Measurements from ENCODE around the gene PRAMEF27.
"Not testable (repeated sequence)": the region's sequence is repeated elsewhere in the genome, so short reads cannot be mapped to it uniquely, and the experiment has no call there.

Gene PRAMEF27

DNA sequence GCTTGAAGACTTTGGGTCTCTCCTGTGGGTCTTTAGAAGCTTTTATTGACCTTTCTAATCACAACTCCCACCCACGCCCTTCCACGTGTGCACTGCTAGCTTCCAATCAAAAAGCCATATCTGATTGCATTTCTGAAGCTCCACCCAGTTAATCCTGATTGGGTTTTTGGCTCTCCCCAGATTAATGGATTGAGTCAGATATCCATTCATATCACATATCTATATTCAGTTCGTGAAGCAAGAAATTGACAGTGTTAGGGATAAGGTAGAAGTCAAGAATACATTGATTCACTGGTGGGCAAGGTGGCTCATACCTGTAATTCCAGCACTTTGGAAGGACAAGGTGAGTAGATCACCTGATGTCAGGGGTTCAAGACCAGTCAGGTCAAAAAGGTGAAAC, at the start of gene PRAMEF27:
PRAMEF27 (minus strand) TSS at position 101 of the 400 bp plus-strand sequence. CDS start 2,916 bp downstream, outside the sequence.
- not testable (repeated sequence) for DNase-seq (ENCODE audit: low read depth in 2 of 2)

DNA sequence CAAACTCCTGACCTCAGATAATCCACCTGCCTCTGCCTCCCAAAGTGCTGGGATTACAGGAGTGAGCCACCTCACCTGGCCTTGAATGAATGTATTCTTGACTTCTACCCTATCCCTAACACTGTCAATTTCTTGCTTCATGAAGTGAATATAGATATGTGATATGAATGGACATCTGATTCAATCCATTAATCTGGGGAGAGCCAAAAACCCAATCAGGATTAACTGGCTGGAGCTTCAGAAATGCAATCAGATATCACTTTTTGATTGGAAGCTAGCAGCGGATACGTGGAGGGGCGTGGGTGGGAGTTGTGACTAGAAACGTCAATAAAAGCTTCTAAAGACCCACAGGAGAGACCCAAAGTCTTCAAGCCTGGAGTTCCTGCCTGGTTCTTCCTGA, 14.1 kb upstream of the PRAMEF27 start, which contains the start of gene PRAMEF25:
PRAMEF25 (plus strand) TSS at position 301 of the 400 bp plus-strand sequence. CDS start 2,920 bp downstream, outside the sequence.
- not testable (repeated sequence) for DNase-seq (ENCODE audit: low read depth in 2 of 2)

DNA sequence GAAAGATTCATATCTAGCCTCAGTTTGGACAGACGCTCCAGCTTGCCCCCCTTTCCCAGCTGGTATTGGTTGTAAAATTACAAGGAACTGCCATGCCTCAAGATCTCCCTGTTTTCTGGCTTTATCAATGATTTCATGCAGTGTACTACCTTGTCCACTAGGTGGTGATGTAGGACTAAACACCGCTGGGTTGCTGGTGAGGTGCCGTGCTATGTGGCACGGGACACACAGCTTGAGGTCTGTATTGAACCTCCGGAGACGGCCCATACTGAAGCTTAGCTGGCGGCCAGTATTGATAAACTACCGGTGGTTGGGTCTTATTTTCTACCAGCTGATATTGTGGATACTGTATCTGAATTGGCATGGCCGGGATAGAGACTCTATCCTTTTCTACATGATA, 36.5 kb downstream of the PRAMEF27 start:
- DNase-seq (ENCODE audit: low read depth in 2 of 2), result not testable (repeated sequence)

DNA sequence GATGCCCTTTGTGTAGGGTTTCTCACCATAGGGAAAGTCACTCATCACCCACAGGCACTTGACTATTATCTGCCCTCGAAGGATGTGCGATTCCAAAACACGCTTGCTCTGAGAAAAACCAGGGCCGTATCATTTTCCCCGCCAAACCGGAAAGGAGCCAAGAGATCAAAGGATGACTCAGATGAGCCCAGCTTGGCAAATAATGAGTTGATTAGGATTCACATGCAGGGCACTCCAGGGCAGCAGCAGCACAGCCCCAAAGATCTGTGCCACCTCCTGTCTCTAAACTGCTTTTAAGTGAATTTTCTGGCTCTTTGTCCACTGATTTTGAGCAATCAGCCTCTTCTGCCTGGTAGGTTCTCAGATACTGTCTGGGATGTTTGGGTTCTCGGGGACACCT, 44.4 kb downstream of the PRAMEF27 start:
- DNase-seq (ENCODE audit: low read depth in 2 of 2), result not testable (repeated sequence)

DNA sequence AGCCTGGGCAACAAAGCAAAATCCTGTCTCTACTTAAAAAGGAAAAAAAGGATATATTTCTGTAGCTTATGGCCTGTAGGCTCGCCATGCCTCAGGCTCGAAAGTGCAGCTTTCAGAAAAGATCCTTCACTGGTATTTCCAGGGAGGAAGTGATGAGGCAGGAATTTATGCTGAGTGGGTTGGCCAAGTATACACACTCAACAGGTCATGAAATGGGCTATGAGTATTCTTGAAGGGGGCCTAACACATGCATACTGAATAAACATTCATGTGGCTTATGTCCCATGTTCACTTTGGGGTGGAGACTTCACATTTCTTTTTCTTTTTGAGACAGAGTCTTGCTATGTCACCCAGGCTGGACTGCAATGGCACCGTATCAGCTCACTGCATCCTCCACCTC, 47.0 kb downstream of the PRAMEF27 start:
- not testable (repeated sequence) for DNase-seq (ENCODE audit: low read depth in 2 of 2)

DNA sequence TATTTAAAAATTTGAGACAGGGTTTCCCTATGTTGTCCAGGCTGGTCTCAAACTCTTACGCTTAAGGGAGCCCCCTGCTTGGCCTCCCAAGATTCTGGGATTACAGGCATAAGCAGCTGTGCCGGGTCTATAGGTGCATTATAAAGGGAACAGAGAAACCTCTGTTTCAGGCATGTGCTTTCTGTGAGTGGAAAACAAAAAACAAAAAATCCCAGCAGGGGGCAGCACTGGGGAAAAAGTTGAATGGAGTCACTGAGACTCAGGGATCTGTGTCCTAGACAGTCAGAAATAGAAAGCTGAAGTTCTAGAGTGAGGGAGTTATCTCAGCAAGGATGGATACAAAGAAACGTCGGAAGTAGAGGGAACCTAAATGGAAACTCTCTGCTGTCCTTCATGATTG, 50.6 kb downstream of the PRAMEF27 start:
- not testable (repeated sequence) for DNase-seq (ENCODE audit: low read depth in 2 of 2)

Measured in activated CD4-positive, alpha-beta T cell treated with anti-CD3 and anti-CD28 coated beads for 24 hours (primary cell).